ENCODE measurements around the gene CFAP43.

The CFAP43 gene

GRCh38 chr10:104231784-104232612 lies at the start of gene CFAP43:
CFAP43 (minus strand) TSS chr10:104232364; CDS start chr10:104232246, 118 bp downstream.
- peak; percentile 100 for DNase-seq

DNA sequence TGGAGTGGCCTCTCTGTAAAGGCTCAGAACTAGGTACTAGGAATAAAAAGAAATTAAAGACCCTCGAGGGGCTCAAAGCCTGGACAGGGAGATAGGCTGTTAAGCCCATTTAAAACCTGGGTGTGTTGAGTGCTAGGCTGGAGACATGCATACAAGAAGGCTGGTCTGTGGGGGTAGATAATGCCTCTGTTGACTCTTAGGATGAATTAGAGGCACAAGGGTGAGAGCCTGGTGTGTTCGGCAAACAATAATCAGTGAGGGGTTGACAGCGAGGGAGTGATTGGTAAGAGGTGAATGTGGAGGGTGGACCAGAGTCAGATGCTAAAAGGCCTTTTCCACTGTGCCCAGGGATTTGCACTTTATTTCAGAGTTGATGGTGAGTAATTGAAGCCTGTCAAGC lies 49.5 kb upstream of the CFAP43 start:
- no peak for DNase-seq

- no peak for DNase-seq
These were observed 47.5 kb upstream of the CFAP43 start for GRCh38 chr10:104279550-104280259.

DNA sequence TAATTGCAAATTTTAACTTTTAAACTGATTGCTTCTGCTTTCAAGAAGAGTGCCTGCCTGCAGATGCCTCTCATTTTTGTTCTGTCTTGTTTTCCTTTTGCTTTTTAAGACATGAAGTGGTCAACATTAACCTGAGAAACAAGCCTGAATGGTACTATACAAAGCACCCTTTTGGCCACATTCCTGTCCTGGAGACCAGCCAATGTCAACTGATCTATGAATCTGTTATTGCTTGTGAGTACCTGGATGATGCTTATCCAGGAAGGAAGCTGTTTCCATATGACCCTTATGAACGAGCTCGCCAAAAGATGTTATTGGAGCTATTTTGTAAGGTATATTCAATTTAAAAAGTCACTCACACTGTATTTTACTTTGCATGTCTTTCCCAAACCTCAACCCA lies 45.6 kb upstream of the CFAP43 start:
- DNase-seq: no peak

- DNase-seq: no peak
These were observed 44.0 kb upstream of the CFAP43 start for GRCh38 chr10:104276192-104276591.

DNA sequence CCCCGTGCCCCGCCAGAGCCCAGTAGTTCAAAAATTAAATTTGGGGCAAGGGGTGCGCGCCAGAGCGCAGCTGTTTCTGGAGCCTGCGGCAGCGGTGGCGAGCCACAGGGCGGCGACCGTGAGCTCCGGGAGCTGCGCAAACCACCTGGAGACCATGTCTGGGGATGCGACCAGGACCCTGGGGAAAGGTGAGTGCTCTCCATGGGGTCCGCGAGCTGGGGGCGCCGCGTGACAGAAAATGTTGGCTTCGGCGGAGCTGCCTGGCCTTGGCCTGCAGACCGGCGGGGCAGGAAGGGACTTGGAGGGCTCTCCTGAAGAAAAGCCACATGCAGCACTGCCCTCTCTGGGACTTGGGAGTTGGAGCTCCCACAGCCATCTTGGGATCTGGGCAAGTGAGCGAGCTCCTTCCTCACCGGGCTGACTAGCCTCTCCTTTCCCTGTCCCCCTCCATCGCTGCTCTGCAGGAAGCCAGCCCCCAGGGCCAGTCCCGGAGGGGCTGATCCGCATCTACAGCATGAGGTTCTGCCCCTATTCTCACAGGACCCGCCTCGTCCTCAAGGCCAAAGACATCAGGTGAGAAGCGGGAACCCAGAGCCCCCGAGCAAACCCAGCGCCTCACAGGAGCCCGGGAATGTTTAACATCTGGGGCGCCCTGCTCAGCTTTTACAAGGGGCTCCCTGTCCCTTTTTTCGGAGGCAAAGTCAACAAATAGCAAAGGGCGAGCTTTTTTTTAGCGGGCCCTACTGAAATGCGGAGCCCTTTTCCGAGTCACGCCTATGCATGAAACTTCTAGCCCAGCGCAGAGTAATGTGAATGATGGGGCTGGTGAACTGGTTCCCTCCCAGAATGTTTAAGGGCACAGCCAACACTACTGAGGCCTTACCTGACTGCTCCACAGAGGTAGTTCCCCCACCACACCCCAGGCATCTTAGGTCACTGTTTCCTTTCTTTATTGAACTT lies 42.9 kb upstream of the CFAP43 start:
- DNase-seq: peak; percentile 80

- DNase-seq: no peak
These were observed 41.9 kb upstream of the CFAP43 start for GRCh38 chr10:104273899-104274575.

GRCh38 chr10:104273286-104273685 lies 41.1 kb upstream of the CFAP43 start:
- no peak for DNase-seq

GRCh38 chr10:104268713-104269645 lies 36.8 kb upstream of the CFAP43 start, which contains the start of gene GSTO2:
GSTO2 (plus strand) TSS chr10:104269184; CDS start chr10:104274916, 5,732 bp downstream.
- DNase-seq: peak; percentile 97

- no peak for DNase-seq
These were observed 36.2 kb upstream of the CFAP43 start for GRCh38 chr10:104268405-104268712.

DNA sequence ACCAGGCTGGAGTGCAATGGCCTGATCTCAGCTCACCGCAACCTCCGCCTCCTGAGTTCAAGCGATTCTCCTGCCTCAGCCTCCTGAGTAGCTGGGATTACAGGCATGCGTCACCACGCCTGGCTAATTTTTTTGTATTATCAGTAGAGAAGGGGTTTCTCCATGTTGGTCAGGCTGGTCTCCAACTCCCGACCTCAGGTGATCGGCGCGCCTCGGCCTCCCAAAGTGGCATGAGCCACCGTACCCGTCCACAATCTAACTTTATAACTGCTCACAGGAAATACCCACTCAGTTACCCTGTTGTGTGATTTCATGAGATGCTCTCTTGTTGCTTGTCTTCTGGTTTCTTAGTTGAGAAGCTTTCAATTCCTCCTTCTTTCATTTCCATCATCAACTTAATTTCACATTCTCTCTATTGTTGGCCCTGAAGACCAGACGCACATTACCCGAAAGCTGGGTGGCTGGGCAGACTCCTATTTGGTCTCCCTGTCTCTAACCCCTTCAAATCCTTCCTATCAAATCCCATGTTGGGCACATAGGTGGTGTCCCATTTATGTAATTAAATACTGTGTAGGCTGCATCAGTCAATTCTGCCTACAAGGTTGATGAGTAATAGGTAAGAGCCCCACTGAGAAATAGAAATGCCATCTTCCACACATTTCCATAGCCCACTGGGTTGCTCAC lies 35.7 kb upstream of the CFAP43 start:
- DNase-seq: peak; percentile 75

DNA sequence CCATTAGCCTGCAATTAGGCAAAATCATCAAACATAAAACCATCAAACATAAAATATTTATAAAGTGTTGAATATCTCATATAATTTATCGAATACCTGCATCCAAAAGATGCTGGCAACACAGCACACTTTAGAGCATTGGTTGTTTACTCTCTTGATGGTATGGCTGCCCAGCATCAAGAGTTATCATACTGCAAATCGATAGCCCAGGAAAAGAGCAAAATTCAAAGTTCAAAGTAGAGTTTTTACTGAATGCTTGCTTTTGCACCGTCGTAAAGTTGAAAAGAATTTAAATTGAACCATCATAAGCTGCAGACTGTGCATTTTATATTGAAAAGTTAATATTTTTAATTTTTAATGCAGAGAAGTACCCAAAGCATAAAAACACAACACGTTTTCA lies 32.6 kb upstream of the CFAP43 start:
- DNase-seq: no peak

DNA sequence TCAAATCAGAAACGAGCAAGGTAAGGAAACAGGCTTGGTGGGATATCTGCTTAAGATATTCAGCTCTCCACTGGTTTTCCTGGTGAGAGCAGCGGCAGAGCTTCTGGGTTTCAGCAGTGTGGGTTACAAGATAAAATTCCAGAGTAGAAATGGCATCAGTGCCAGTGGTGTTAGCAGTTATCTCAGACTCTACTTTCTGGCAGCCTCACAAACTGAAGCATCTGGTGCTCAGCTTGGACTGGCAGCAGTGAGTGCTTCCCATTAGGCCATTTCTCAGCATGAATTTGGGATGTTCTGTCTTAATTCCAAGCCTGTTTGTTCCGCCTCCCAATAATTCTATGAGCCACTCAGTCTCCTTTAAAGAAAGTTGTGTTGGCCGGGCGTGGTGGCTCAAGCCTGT lies 29.9 kb upstream of the CFAP43 start:
- DNase-seq: no peak

DNA sequence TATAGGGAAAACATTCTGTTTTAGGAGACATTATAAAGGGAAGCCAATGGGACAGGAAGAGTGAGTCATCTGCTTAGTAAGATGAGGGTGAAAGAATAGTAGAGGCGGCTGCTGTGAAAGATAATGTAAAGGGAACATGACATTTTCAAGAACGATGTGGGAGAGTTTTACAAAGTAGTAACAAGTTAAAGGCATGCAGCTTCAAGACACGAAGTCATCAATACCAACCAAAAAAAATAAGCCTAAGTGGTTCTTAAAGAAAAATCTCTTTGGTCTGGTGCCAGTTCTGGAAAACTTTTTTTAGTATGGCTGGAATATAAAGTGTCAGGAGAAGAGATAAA lies 28.6 kb upstream of the CFAP43 start:
- no peak for DNase-seq

DNA sequence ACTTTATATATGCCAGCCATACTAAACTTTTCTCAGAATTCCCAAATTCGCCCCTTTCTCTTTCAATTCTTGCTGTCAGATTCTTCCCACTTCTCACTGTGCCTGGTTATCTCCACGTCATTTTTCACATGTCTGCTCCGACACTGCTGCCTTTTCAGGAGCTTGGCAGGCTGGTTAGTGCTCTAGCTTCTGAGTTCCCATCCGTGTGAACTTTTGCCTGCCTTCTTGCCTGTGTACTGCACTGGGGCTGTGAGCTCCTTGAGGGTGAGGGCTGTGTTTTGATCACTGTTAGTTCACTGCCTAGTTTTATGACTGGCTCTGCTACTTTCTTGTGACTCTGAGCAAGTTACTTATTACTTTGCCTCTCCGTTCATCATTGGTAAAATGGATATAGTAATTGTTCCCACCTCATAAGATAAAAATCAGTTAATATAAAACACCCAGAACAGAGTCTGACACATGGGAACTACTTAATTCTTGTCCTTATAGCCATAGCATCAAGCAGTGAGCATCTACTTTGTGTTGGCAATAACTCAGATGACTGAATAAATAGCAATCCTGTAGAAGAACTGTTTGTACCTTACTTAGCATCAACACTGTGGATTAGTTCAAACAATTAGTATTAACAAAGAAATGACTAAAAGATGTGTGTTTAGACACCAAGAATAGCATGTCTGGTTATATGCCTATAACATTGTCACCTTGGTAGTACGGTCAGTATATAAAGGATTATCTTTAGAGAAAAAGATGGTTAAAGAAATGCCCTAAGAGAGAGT lies 28.0 kb upstream of the CFAP43 start:
- DNase-seq: no peak

DNA sequence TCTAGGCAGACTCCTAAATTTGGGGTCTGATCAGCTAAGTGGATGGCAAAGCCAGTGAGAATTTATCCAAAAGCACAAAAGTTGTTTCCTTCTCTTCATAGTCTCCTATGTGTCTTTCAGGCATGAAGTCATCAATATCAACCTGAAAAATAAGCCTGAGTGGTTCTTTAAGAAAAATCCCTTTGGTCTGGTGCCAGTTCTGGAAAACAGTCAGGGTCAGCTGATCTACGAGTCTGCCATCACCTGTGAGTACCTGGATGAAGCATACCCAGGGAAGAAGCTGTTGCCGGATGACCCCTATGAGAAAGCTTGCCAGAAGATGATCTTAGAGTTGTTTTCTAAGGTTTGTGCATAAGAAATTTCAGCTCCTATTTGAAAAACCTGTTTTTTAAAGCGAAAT lies 27.3 kb upstream of the CFAP43 start:
- DNase-seq: no peak

GRCh38 chr10:104258209-104258608 lies 26.0 kb upstream of the CFAP43 start:
- no peak for DNase-seq

GRCh38 chr10:104257235-104257634 lies 25.1 kb upstream of the CFAP43 start:
- DNase-seq: no peak

- DNase-seq: no peak
These were observed 24.3 kb upstream of the CFAP43 start for GRCh38 chr10:104256335-104256961.
